ENCODE measurements around the gene UCN.
"Not testable (repeated sequence)": the region's sequence is repeated elsewhere in the genome, so short reads cannot be mapped to it uniquely, and the experiment has no call there.

The UCN gene, protein sequence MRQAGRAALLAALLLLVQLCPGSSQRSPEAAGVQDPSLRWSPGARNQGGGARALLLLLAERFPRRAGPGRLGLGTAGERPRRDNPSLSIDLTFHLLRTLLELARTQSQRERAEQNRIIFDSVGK

DNA sequence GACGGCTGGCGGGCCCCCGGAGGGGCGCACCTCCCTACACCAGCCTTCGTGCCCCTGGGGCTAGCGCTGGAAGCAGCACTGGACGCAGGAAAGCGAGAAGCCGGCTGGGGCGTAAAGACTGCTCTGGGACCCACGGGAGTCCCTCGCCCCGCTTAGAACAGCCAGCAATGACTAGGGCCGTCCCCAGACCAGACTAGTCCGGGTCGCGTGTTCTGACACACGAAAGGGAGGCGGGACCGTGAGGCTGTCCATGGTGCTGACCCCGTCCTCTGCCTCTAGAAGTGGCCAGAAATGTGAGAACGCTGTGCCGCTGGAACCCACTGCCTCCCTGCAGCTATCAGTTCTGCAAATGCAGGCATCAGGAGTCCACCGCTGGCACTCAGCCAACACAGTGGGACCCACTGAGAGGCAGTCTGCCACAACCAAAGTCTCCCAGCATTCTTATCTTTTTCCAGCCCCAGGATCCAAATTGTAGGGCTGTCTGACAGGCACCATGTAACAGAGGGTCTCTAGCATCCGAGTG, at the start of gene UCN:
Gene UCN, minus strand, starts transcription at position 87 of the 523 bp plus-strand sequence. CDS start 550 bp downstream, outside the sequence.
- DNase-seq = no peak

DNA sequence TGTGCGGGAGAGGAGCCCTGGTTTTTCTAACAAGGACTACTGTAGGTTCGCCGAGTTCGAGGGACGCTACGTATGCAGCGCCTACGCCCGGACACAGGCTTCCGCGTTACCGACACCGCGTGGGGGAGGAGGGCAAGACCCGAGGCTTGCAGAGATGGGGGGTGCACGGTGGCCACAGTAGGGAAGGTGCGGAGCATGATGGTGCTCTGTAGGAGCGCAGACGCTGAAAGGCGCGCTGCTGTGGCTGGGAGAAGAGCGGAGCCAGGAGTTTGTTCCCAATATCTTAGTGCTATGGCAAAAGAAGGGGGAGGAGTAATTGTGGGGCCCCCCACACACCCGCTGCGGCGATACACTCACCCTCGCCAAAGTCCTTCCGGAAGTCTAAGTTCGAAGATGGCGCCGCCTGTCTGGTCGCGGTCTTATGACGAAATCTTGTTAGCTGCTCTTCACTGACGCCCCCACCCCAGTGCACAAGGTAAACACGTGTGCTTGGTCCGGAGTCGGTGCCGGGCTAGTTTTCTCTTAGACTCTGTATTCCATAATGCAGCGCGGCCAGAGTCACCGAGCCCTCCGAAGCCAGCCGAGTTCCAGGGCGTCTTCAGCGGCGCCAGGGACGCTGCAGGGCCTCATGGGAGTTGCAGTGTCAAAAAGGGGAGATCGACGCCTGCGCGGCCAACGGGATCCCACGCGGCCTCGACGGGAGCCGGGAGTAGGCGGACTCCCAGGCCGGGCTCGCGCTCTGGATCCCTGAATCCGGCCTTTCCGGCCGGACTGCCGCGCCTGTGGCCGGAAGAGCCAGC, 48.3 kb upstream of the UCN start, which contains the start of gene GTF3C2:
Gene GTF3C2, minus strand, starts transcription at position 383 of the 800 bp plus-strand sequence. CDS start 13,210 bp downstream, outside the sequence.
- peak; percentile 84 for DNase-seq

DNA sequence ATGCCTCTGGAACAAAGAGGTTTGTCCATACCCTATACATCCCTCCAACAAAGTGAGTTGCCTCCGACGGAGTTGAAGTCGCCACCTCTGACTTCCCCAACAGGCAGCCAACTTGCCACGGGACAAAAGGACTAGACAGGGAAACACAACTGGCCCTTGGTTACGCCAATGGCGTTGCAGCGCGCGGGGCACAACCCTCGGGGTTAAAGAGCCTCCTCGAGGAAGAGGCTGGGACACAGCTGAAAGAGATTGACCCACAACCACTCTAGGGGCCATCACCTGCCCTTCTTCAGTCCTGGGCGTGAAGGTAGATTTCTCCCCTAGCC, 47.8 kb upstream of the UCN start:
- DNase-seq = peak; percentile 68

DNA sequence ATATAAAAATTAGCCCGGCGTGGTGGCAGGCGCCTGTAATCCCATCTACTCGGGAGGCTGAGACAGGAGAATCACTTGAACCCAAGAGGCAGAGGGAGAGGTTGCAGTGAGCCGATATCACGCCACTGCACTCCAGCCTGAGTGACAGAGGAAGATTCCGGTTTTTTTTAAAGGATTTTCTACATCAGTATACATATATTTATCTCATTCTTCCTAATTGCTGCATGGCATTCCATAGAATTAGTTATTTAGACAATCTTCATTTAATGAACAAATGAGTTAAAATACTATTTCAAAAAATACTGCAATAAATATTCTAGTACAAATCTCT, 46.3 kb upstream of the UCN start:
- no peak for DNase-seq

DNA sequence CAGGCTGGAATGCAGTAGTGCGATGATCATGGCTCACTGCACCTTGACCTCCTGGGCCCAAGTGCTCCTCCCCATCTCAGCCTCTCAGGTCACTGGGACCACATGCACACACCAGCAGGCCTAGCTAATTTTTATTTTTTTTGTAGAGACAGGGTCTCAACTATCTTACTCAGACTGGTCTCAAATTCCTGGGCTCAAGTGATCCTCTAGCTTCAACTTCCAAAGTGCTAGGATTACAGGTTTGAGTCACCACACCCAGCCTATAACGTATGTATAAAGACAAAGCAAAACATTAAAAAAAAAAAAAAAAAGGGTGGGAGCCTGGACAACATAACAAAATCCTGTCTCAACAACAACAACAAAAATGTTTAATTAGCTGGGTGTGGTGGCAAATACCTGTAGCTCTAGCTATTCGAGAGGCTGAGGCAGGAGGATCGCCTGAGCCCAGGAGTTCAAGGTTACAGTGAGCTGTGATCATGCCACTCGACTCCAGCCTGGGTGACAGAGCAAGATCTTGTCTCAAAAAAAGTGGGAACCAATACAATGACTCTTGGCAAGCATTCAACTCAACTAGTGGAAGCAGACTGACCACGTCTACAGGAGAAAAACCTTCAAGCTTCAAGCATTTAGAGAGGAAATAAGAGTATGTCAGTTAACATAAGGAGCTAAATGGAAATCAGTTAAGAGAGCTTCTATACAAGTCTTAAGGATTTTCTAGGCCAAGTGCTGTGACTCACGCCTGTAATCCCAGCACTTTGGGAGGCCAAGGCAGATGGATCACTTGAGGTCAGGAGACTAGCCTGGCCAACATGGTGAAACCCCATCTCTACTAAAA, 45.7 kb upstream of the UCN start:
- no peak for DNase-seq

DNA sequence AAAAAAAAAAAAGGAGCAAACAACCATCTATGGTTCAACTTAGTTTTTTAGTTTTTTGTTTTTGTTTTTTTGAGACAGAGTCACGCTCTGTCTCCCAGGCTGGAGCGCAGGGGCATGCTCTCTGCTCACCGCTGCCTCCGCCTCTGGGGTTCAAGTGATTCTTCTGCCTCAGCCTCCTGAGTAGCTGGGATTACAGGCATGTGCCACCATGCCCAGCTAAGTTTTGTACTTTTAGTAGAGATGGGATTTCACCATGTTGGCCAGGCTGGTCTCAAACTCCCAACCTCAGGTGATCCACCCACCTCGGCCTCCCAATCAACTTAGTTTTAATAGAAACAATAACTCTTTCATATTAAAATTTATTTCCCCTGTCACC, 45.1 kb upstream of the UCN start:
- not testable (repeated sequence) for DNase-seq

DNA sequence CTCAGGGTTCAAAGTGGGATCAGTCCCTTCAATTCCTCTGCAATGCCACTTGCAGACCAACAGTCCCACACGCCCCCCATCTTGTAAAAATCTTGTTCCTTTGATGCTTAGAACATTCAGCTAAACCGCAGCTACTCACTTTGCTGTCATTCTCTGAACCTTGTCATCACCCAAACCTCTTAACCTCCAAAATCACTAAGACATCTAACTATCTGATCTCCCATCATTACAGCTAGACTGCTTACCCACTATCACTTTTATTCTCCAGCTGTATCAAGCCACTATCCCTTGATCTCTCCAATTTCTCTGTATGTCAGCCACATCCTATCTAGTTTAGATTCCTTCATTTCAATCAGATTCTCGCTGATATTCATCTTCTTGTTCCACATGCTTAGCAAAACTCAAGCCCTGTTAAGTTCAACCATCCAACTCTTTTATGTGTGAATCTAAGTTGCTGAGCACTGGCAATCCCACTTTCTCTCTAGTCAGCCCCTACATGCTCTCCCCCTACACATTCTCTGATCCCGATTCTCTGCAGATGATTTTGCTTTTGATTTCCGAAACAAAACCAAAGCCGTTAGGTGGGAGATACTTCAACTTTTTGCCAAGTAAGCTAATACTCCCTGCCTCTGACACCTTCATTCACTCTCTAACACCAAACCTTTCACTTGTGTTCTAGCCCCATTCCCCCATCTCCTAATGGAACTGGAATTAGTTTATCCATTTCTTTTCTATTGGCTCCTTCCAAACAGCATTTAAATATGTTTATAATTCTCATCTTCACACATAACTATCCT, 43.8 kb upstream of the UCN start:
- DNase-seq = no peak

DNA sequence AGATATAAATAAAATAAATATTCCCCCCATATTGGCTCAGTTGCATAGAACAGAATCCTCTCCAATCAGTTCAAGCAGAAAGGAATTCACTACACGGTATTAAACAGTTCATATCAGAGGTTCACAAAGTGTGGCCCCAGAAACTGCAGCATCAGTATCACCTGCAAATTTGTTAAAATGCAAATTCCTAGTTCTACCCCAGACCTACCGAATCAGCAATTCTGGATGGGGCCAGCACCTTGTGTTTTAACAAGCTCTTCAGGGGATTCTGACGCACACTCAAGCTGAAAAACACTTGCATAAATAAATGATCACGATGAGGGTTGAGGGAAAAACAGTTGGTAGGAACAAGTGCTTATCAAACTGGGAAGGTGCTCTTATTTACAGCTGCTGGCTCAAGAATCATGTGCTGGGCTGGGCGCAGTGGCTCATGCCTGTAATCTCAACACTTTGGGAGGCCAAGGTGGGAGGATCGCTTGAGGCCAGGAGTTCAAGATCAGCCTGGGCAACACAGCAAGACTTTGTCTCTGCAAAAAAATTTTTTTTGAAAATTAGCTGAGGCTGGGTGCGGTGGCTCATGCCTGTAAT, 42.0 kb upstream of the UCN start:
- DNase-seq = no peak

DNA sequence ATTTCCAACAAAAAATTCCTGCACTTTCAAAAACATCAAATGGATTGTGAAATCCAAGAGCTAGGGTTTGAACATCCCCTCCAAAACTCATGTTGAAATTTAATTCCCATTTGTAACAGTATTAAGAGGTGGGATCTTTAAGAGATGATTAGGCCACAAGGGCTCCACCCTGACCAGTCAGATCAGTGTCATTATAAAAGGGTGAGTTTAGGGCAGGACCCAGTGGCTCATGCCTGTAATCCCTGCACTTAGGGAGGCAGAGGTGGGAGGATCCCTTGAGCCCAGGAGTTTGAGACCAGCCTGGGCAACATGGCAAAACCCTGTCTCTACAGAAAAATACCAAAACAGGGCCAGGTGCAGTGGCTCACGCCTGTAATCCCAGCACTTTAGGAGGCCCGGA, 39.4 kb upstream of the UCN start:
- DNase-seq = no peak

DNA sequence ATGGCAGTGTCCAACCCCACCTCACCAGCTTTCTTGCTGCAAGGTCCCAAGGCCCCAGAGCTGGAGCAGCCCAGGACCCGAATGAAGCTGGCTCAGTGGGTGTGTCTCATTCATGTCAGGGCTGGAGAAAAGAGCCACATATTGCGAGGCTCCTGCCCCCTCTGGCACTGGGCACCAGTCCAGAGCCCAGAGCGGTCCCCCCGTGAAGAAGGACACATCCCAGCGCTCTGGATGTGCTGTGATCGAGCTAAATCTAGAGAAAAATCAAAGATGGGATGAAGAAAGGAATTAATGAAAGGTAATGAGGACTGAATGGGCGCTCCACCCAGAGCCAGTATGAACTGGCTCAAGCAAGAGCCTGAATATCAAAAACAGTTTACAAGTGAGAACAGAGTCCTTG, 27.9 kb upstream of the UCN start:
- no peak for DNase-seq

DNA sequence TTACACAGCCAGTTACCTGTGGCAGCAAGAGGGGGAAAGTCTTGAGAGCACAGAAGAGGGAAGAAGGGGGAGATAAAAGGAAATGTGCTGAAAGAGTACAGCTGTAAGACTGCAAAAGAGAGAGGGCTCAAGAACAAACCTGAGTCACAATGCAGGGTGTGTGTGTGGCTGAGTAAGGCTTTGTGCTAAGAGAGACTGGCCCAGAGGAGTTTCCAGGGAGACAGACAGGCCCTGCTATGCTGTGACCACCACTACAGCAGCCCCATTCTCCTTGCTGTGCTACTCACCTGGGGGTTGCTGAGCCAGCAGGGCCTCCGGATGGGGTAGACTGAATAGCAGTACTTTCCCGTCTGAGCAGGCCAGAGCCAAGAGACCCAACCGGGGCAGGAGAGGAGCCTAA, 27.1 kb upstream of the UCN start:
- DNase-seq = no peak

DNA sequence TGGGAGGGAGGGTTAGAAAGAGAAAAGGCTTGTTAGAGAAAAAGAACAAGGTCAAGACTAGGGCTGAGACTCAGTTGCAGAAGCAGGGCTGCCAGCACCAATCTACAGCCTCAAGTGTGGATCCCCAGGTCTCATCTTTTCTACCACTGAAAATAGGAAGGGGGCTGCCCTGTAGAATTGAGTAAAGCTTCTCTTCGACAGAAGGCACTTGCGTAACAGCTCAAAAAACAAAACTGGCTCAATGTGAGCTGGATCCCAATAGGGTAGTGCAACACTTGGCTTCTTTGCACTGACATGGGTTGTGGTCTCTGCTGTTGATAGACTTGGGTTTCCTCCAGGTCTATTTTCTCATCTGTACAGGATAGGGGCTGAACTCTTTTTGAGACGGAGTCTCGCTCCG, 16.5 kb upstream of the UCN start:
- DNase-seq = no peak

DNA sequence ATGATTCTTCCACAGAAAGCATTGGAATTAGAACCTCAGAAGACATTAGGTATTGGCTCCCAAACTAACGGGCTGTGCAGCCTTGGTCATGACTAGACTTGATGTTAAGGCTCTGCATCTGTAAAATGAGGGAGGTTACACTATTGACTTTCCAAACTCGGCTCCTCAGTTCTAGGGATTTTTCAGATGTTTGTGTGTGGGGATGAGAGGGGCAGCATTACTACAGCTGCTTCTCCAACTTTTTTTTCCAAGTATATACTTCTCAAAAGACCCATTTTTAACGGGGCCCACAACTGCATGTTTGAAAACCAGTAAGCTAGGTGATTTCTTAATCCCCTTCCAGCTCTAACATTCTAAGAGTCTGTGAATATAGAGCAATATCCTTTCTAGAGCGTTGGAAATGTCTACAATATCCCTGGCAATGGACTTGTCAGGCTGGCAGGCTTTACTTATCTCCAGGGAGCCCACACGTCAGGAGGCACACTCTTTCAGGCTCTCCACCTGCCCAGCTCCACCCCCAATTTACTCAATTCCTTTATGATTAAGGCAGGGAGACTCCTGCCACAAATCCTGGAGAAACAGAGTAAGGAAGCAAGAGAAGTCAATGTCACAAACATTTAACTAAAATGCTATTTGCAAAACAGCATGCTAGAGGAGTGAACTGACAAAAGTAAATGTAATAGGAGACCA, 15.5 kb upstream of the UCN start:
- no peak for DNase-seq

DNA sequence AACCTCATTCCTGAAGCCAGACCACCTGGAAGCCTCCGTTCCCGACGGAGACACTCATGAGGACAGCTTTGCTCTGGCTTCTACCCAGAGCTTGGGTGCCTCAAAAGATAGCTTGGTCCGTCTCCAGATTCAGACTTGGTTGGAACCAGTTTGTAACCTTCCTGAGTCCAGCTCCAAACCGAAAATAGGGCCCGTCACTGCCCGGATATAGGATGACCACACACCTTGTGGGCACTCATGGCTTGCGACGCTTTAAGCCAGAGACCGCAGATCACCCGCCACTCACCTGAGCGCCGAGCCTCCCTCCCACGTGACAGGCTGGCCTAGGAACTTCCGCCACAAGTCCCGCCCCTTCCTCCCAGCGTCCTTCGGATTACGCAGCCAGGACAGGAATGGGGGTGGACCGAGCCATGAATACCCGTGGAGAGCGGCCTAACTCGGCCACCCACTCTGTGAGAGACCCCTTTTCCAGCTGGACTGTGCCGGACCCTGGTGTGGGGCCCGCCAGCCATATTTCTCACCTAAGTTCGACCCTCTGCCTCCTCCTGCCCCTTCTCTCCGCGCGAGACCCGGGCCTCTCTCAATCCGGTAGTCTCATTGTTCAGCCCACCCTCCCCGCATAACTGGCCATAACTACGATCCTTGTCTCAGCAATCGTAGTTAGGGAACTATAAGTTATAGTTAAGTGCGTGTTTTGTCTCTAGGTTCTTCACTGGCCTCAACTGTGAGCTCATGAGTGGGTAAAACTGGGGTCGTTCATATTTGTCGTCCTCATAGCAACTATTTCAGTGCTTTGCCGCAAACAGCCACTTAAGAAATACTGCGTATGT, 14.7 kb upstream of the UCN start, which contains the start of gene MPV17:
Gene MPV17, minus strand, starts transcription at position 332 of the 830 bp plus-strand sequence. CDS start 580 bp downstream, outside the sequence.
- DNase-seq = peak; percentile 70

DNA sequence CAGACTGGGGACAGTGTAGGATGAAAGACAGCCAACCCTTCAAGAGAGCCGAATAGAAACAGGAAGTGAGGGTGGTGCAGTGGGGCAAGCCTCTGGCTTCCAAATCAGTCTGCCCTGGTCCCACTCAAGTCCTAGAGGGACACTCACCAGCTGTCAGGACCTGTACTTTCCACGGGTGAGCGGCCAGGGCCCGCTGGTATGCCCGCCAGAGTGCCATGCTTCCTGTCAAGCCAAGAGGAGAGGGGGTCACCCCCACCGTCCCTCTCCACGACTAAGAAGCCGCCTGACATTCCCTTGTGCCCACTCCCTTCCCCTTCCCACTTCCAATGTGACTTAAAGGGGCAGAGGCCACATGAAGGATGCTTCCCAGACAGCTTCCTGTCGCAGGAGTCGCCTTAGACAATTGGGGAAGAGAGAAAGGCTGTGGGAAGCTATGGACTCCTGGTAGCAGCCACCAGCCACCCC, 14.1 kb upstream of the UCN start:
- no peak for DNase-seq

DNA sequence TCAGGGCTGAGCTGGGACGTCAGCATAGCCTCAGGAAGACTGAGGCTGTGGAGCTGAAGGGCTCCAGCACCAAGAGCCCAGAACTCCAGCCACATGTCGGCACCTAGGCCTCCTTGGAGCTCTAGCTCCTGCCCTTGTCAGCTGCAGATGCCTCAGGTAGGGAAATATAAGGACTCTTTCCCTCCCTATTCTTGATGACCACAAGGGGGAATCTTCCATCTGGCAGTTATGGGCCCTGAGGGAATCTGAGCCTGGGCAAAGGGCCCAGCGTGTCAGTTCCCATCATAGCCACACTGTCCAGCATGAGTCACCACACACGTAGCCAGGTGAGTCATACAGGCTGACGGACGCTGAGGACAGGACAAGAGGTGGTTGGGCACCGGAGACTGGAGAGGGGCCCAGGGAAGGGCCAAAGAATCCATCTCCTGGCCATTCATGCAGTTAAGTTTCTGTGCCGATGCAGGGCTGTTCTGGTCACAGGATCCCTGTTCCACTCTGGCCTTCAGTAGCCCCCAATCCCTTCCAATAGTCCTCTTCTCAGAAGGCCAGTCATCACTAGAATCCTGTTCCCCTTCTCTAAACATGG, 12.8 kb upstream of the UCN start:
- DNase-seq = no peak

DNA sequence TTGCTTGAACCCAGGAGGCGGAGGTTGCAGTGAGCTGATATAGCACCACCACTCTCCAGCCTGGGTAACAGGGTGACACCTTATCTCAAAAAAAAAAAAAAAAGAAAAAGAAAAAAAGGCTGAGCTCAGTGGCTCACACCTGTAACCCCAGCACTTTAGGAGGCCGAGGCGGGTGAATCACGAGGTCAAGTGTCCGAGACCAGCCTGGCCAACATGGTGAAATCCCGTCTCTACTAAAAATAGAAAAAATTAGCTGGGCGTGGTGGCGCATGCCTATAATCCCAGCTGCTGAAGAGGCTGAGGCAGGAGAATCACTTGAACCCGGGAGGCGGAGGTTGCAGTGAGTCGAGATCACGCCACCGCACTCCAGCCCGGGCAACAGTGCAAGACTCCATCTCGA, 11.6 kb upstream of the UCN start:
- not testable (repeated sequence) for DNase-seq

DNA sequence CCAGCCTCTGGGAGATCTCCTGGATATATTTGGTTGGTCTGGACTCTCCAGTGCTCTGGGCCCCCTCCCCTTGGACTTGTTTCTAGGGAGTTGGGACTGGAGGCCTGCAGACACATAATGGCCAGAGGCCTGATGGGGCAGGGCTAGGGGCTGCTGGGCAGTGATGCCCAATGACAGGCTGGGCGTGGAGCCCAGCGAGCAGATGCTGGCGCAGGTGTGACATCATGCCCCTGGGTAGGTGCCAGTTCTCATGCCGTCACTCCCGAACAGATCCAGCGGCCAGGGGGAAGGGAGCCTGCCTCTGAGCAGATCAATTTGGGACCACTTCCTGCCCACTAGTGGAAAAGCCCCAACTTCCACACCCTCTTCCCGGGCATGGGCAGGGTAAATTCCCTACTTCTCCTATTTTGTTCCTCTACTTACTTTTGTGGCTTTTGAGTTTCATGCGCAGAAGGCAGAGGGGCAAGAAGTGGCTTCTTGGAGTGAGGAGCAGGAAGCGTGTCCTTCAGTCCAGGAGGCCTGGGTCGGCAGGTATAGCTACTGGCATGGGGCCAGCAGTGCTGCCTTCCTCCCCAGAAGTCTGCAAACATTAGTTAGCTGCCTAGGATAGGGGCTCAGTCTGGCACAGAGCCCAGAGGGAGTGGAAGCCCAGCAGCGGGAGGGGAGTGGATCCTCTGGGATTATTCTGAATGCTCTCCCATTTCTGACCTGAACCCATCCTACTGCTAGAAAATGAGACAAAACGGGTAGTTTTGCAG, 8.6 kb upstream of the UCN start:
- DNase-seq = no peak

DNA sequence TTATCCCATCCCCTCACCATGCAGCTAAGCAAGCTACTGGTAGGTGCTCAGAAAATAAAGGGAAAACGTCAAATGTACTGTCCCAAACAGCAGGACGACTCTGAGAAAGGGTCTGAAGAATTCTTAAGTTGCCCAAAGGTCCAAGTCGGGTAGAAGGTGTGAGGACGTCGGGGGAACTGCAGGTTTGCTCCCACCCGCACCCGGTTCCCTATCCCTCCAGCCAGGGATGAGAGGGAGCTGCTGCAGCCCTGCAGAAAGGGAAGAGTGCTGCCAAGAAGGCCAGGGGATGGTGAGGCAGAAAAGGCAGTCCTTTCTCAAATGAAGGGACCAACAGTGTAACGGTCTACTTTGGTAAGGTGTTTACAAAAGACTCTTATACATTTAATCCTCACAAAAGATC, 6.9 kb upstream of the UCN start:
- no peak for DNase-seq

DNA sequence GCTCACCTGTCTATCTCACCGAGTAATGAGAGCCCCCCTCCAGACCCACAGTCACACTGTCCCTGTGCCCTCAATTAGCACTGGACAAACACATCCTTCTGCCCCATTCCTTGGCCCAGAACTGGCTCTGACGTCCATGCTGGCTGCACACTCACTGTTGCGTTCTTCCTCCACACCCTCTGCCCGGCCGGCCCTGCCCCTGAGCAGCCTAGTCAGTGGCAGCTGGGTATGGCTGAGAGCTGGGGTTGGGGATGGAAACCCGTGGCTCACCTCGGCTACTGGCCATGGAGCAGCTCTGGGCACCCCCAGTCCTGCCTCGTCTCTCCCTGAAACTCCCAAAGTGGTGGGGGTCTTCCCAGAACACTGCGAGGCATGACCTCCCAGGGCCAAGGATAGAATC, 6.5 kb upstream of the UCN start:
- DNase-seq = no peak
